AG04449 (cell line): ENCODE results near the gene SH2D2A.

Experiments used
- CTCF ChIA-PET: fragments of 350-600 bp; formaldehyde crosslinking; extraction: SDS; loops from one replicate; lab custom pipeline; 2021; ENCODE audit warnings: antibody characterized with exemption; lab: Yijun Ruan, JAX
- POLR2A ChIA-PET: fragments of 400-600, 350-600 bp; formaldehyde crosslinking; extraction: SDS; loops from one replicate; lab custom pipeline; 2020; ENCODE audit warnings: antibody characterized with exemption, inconsistent platforms; lab: Yijun Ruan, JAX
- DNase-seq: peaks from one replicate; pipeline ENCODE4 v3.0.0-alpha.2; 2010; ENCODE audit warnings: low read depth, low spot score
- H3K4me3 ChIP-seq: 2 replicates; pipeline ENCODE4 v1.5.1; 2011; ENCODE audit warnings: low read depth, mild to moderate bottlenecking, control low read depth, low read length
- TF ChIP-seq, protein P1 (sequence below): IDR thresholded peaks from one replicate; pipeline ENCODE4 v1.5.1; 2011; ENCODE audit warnings: mild to moderate bottlenecking, moderate library complexity, low read length, control low read depth, inconsistent platforms; ENCODE audit not compliant: insufficient read depth; ENCODE audit errors: missing control alignments

The SH2D2A gene

DNA sequence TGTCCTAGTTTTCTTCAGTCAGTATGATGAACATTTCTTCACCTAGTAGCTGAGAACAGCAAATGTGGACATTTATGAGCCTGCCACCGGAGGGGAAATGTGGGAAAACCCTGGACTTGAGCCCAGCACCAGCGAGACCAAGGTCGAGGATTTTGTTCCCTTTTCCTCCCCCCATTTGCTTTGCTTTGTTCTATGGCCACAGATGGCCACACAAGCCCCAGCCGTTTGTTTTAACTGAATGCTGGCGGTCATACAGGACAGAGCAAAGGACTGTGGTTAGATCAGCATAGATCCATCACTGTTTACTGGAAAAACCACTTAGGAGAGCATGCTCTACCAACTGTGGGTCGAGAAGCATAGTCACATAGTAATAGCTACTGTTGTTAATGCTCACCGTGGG, 20.9 kb downstream of the SH2D2A start:
- no peak overlapping the region for H3K4me3 ChIP-seq
- TF ChIP-seq, protein P1, sequence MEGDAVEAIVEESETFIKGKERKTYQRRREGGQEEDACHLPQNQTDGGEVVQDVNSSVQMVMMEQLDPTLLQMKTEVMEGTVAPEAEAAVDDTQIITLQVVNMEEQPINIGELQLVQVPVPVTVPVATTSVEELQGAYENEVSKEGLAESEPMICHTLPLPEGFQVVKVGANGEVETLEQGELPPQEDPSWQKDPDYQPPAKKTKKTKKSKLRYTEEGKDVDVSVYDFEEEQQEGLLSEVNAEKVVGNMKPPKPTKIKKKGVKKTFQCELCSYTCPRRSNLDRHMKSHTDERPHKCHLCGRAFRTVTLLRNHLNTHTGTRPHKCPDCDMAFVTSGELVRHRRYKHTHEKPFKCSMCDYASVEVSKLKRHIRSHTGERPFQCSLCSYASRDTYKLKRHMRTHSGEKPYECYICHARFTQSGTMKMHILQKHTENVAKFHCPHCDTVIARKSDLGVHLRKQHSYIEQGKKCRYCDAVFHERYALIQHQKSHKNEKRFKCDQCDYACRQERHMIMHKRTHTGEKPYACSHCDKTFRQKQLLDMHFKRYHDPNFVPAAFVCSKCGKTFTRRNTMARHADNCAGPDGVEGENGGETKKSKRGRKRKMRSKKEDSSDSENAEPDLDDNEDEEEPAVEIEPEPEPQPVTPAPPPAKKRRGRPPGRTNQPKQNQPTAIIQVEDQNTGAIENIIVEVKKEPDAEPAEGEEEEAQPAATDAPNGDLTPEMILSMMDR, result no peak
- CTCF ChIA-PET, result interaction anchor here (0.8 to 29.3 kb wide), 19 partner anchors 8 to 138 kb away, joined by 3 to 476 read pairs (median 22); partner anchors contain the start of genes INSRR, ISG20L2, LRRC71 and METTL25B
- POLR2A ChIA-PET, result no interaction called here
- no peak for DNase-seq

DNA sequence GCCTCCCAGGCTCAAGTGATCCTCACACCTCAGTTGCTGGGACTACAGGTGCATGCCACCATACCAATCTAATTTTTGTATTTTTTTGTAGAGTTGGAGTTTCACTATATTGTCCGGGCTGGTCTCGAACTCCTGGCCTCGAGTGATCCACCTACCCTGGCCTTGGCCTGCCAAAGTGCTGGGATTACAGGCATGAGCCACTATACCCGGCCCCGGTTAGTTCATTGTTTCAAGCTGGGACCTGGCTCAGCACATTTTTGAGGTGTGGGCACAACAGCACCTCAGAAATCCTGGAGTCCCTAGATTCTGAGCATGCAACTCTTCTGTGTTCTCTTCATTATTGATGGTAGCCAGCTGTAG, 21.3 kb downstream of the SH2D2A start:
- CTCF ChIA-PET, result interaction anchor here (0.7 to 29.3 kb wide), 17 partner anchors 7 to 138 kb away, joined by 3 to 476 read pairs (median 22); partner anchors contain the start of genes INSRR, ISG20L2, LRRC71 and METTL25B
- POLR2A ChIA-PET, result interaction anchor here (1.0 kb wide), 1 partner anchor 43 kb away, joined by 3 read pairs; no protein-coding TSS in a partner anchor
- TF ChIP-seq, protein P1, result no peak

DNA sequence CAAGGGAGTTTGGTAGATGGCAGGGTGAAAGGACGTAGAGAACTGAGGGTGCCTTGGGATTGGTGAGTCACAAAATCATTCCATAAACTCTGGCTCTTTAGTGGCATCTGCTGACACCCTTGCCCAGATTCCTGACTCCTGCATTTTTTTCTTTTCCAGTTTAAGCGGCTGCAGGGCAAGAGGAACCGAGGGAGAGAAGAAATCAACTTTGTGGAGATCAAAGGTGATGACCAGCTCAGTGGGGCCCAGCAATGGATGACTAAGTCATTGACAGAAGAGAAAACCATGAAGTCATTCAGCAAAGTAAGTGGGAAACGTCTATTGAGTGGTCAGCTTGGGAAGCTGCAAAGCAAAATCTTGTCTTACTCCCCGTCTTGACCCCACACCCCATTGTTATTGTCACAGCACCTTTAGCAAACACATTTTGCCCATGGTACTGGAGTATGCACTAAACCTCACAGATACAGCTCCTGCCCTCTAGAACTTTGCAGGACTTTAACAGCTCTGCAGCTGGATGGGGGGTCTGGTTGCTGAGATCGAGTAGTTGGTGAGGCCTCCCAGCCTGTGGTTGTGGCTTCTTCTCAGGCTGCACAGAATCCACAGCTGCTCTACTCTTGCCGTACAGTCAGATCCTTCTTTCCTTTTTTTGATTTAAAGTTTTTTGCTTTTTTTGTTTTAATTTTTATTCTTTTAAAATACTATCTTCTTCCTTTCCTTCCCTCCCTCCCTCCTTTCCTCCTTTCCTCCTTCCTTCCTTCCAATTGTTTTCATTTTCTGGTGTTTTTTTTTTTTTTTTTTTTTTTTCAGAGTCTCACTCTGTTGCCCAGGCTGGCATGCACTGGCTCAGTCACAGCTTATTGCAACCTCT, 21.9 kb downstream of the SH2D2A start:
- CTCF ChIA-PET, result interaction anchor here (0.7 to 29.3 kb wide), 11 partner anchors 7 to 130 kb away, joined by 3 to 476 read pairs (median 60); partner anchors contain the start of genes INSRR, ISG20L2, LRRC71 and METTL25B
- DNase-seq, result no peak
- H3K4me3 ChIP-seq, result no peak overlapping the region
- POLR2A ChIA-PET, result interaction anchor here (0.7 to 1.0 kb wide), 2 partner anchors 26 to 43 kb away, joined by 3 read pairs; no protein-coding TSS in a partner anchor
- TF ChIP-seq, protein P1, result no peak

More for the DNA sequence above, 21.3 kb downstream of the SH2D2A start:
- no peak for DNase-seq
- H3K4me3 ChIP-seq, result no peak overlapping the region

DNA sequence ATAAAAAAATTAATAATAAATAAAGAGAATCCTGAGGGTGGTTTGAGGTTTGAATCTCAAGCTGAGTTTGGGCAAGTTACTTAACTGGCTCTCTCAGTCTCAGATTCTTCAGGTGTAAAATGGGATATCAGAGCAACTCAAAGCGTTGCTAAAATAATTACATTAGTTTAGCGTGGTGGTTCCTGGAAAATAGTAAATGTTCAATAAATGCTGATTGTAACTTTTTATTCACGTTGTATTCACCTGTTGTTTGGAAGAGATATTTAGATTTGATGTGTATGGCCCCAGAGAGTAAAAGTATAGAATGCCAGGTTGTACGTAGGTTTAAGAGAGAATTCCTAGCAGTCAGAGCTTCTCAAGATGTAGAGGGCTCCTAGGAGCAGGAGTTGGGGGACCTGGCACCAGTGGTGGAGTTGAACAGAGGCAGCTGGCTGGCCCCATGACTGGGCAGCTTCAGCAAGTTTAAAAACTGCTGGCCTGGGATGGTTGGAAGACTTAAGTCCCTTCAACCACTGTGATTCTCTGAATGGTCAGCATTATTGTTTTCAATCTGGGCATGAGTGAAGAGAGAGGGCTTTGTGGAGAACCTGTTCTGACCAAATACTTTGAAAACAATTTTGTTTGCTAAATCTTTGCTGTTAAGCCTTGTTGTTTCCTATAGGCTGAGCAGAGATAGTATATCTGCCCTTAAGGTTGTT, 26.9 kb downstream of the SH2D2A start:
- no peak for DNase-seq
- TF ChIP-seq, protein P1, result no peak
- ChIA-PET POLR2A (interaction anchor here (0.6 kb wide), 1 partner anchor 19 kb away, joined by 3 read pairs; no protein-coding TSS in a partner anchor), CTCF (interaction anchor here (1.0 to 29.3 kb wide), 8 partner anchors 7 to 132 kb away, joined by 3 to 476 read pairs (median 10); partner anchors contain the start of genes INSRR, NTRK1 and PEAR1)
- no peak overlapping the region for H3K4me3 ChIP-seq

DNA sequence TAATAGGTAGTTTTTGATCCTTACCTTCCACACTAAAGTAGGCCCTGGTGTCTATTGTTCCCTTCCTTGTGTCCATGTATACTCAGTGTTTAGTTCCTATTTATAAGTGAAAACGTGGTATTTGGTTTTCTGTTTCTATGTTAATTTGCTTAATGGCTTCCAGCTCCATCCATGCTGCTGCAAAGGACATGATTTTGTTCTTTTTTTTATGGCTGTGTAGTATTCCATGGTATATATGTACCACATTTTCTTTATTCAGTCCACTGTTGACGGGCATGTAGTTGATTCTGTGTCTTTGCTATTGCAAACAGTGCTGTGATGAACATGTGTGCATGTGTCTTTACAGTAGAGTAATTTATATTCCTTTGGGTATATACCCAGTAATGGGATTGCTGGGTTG, 28.5 kb downstream of the SH2D2A start:
- DNase-seq, result no peak
- TF ChIP-seq, protein P1, result no peak
- POLR2A ChIA-PET, result no interaction called here
- H3K4me3 ChIP-seq, result no peak overlapping the region
- CTCF ChIA-PET, result interaction anchor here (0.8 to 16.1 kb wide), 8 partner anchors 9 to 138 kb away, joined by 3 to 333 read pairs (median 8); partner anchors contain the start of genes NTRK1 and PEAR1
